SK-N-SH (cell line): Measurements from ENCODE around the gene HCN1.
"Not testable (repeated sequence)": the region's sequence is repeated elsewhere in the genome, so short reads cannot be mapped to it uniquely, and the experiment has no call there.

ENCODE experiments used
- EZH2phosphoT487 ChIP-seq: fragments of 200-600 bp; sonication (generic); IDR thresholded peaks from 2 replicates; pipeline ENCODE4 v1.6.1; 2017; ENCODE audit warnings: low read depth, mixed run types, mild to moderate bottlenecking, antibody characterized with exemption, moderate library complexity, borderline replicate concordance
- NFIC ChIP-seq: IDR thresholded peaks from 2 replicates; pipeline ENCODE4 v1.4.0; 2012; ENCODE audit warnings: borderline replicate concordance
- SIN3A ChIP-seq: IDR thresholded peaks from 2 replicates; pipeline ENCODE4 v1.6.1; 2012; ENCODE audit warnings: low read depth, mild to moderate bottlenecking, low read length, moderate library complexity, borderline replicate concordance
- TF ChIP-seq, protein P1 (sequence below): fragments of 200-600 bp; sonication (generic); IDR thresholded peaks from 2 replicates; pipeline ENCODE4 v1.6.1; 2017; ENCODE audit warnings: antibody characterized with exemption, mild to moderate bottlenecking, moderate library complexity

GRCh38 chr5:45499006-45499405 is 197.2 kb downstream of the HCN1 start:
- TF ChIP-seq NFIC, EZH2phosphoT487, SIN3A: not testable (repeated sequence)
- TF ChIP-seq, protein P1, sequence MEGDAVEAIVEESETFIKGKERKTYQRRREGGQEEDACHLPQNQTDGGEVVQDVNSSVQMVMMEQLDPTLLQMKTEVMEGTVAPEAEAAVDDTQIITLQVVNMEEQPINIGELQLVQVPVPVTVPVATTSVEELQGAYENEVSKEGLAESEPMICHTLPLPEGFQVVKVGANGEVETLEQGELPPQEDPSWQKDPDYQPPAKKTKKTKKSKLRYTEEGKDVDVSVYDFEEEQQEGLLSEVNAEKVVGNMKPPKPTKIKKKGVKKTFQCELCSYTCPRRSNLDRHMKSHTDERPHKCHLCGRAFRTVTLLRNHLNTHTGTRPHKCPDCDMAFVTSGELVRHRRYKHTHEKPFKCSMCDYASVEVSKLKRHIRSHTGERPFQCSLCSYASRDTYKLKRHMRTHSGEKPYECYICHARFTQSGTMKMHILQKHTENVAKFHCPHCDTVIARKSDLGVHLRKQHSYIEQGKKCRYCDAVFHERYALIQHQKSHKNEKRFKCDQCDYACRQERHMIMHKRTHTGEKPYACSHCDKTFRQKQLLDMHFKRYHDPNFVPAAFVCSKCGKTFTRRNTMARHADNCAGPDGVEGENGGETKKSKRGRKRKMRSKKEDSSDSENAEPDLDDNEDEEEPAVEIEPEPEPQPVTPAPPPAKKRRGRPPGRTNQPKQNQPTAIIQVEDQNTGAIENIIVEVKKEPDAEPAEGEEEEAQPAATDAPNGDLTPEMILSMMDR: not testable (repeated sequence)
